IMR-90 (cell line): ENCODE data around the gene DOK4. TPM values are rescaled to one million over a fixed set of nuclear protein-coding genes. Genes with fewer than 3 reads are reported as not detected.

Experiments
- ATAC-seq: fragments of 200-7000 bp; cut with Tn5 transposase; 2 replicates; pipeline ENCODE4 v1.9.1; 2020; ENCODE audit warnings: low read depth, mild to moderate bottlenecking, moderate library complexity
- BruUV-seq: library from RNA; stranded (reverse); fragments of 400-500 nt; replicated peaks from 2 replicates; lab custom pipeline; 2021; lab: Mats Ljungman, UMichigan
- CTCF ChIA-PET: fragments of 300-600 bp; formaldehyde crosslinking; extraction: SDS; loops from one replicate; lab custom pipeline; 2021; ENCODE audit warnings: antibody characterized with exemption; lab: Yijun Ruan, JAX
- POLR2A ChIA-PET: fragments of 300-600 bp; sonication (Branson Sonifier 250); formaldehyde crosslinking; loops from one replicate; lab custom pipeline; 2022; ENCODE audit warnings: antibody characterized with exemption; ENCODE audit not compliant: unreplicated experiment; lab: Charles Lee
- DNase-seq: peaks from one replicate; pipeline ENCODE4 v3.0.0; 2013
- H2AFZ ChIP-seq: replicated peaks from 2 replicates; pipeline ENCODE3; 2013; ENCODE audit warnings: low read length, mild to moderate bottlenecking; ENCODE audit not compliant: poor library complexity
- H2AK5ac ChIP-seq: 2 replicates; pipeline ENCODE4 v1.6.1; 2013; ENCODE audit warnings: low read depth, low read length, inconsistent platforms
- H2AK9ac ChIP-seq: replicated peaks from 2 replicates; pipeline ENCODE3; 2013; ENCODE audit warnings: mild to moderate bottlenecking, low read depth, low read length, moderate library complexity; ENCODE audit not compliant: poor library complexity
- H2BK120ac ChIP-seq: 2 replicates; pipeline ENCODE4 v1.6.1; 2013; ENCODE audit warnings: low read depth, low read length, inconsistent platforms
- H2BK15ac ChIP-seq: 3 replicates; pipeline ENCODE4 v1.6.1; 2013; ENCODE audit warnings: low read depth, low read length, inconsistent platforms
- H2BK20ac ChIP-seq: 2 replicates; pipeline ENCODE4 v1.6.1; 2013; ENCODE audit warnings: low read depth, mild to moderate bottlenecking, inconsistent platforms, low read length, moderate library complexity
- H2BK5ac ChIP-seq: 2 replicates; pipeline ENCODE4 v1.6.1; 2013; ENCODE audit warnings: mild to moderate bottlenecking, low read depth, low read length, inconsistent platforms; ENCODE audit not compliant: poor library complexity, severe bottlenecking
- H3K14ac ChIP-seq: replicated peaks from 2 replicates; pipeline ENCODE4 v1.6.1; 2013; ENCODE audit warnings: low read depth, low read length, inconsistent platforms
- H3K18ac ChIP-seq: 2 replicates; pipeline ENCODE4 v1.6.1; 2013; ENCODE audit warnings: low read depth, low read length, control low read depth
- H3K23ac ChIP-seq: 2 replicates; pipeline ENCODE4 v1.6.1; 2013; ENCODE audit warnings: low read depth, low read length, inconsistent platforms
- H3K27ac ChIP-seq: 2 replicates; pipeline ENCODE4 v1.5.1; 2013; ENCODE audit warnings: mild to moderate bottlenecking, control low read depth, low read length; ENCODE audit not compliant: insufficient read depth
- H3K27me3 ChIP-seq: 2 replicates; pipeline ENCODE4 v1.6.1; 2013; ENCODE audit warnings: low read length; ENCODE audit not compliant: control insufficient read depth, insufficient read depth
- H3K36me3 ChIP-seq: 2 replicates; pipeline ENCODE4 v1.6.1; 2013; ENCODE audit warnings: low read length, mixed read lengths; ENCODE audit not compliant: control insufficient read depth, insufficient read depth
- H3K4ac ChIP-seq: 2 replicates; pipeline ENCODE4 v1.6.1; 2013; ENCODE audit warnings: low read depth, low read length, inconsistent platforms
- H3K4me1 ChIP-seq: 2 replicates; pipeline ENCODE4 v1.6.1; 2013; ENCODE audit warnings: low read length, mixed read lengths; ENCODE audit not compliant: control insufficient read depth, insufficient read depth
- H3K4me2 ChIP-seq: 2 replicates; pipeline ENCODE4 v1.6.1; 2013; ENCODE audit warnings: low read depth, mild to moderate bottlenecking, control low read depth, low read length, moderate library complexity
- H3K4me3 ChIP-seq: 2 replicates; pipeline ENCODE4 v1.5.1; 2013; ENCODE audit warnings: low read depth, mild to moderate bottlenecking, control low read depth, low read length, moderate library complexity; ENCODE audit not compliant: insufficient read depth
- H3K56ac ChIP-seq: 2 replicates; pipeline ENCODE4 v1.6.1; 2013; ENCODE audit warnings: low read length, inconsistent platforms; ENCODE audit not compliant: insufficient read depth; ENCODE audit errors: extremely low read depth
- H3K79me1 ChIP-seq, 2 experiments: 2 replicates each; pipeline ENCODE4 v1.6.1; 2013; ENCODE audit warnings: low read length in 2 of 2, inconsistent platforms in 1 of 2, low read depth in 1 of 2
- H3K9ac ChIP-seq: 2 replicates; pipeline ENCODE4 v1.6.1; 2013; ENCODE audit warnings: low read depth, low read length, control low read depth
- H3K9me1 ChIP-seq: 2 replicates; pipeline ENCODE4 v1.6.1; 2013; ENCODE audit warnings: low read length, inconsistent platforms; ENCODE audit not compliant: insufficient read depth
- H3K9me3 ChIP-seq: 2 replicates; pipeline ENCODE4 v1.6.1; 2013; ENCODE audit warnings: low read length; ENCODE audit not compliant: control insufficient read depth, insufficient read depth
- H4K20me1 ChIP-seq: 2 replicates; pipeline ENCODE4 v1.6.1; 2013; ENCODE audit warnings: low read length, inconsistent platforms; ENCODE audit not compliant: insufficient read depth
- H4K5ac ChIP-seq: 2 replicates; pipeline ENCODE4 v1.6.1; 2013; ENCODE audit warnings: mild to moderate bottlenecking, low read depth, low read length, control low read depth
- H4K8ac ChIP-seq, 2 experiments: 2 replicates each; pipeline ENCODE4 v1.6.1; 2013; ENCODE audit warnings: low read depth in 2 of 2, low read length in 2 of 2, control low read depth in 1 of 2, inconsistent platforms in 1 of 2
- H4K91ac ChIP-seq: 2 replicates; pipeline ENCODE4 v1.6.1; 2013; ENCODE audit warnings: low read depth, low read length, inconsistent platforms; ENCODE audit not compliant: insufficient read depth
- BHLHE40 ChIP-seq: fragments of 150-350 bp; IDR thresholded peaks from 2 replicates; pipeline ENCODE4 v1.6.1; 2016; ENCODE audit warnings: mild to moderate bottlenecking, low read depth, low read length
- FOS ChIP-seq: fragments of 150-350 bp; IDR thresholded peaks from 2 replicates; pipeline ENCODE4 v1.6.1; 2016; ENCODE audit warnings: low read depth, low read length
- RFX5 ChIP-seq: IDR thresholded peaks from 2 replicates; pipeline ENCODE4 v1.8.0; 2012; ENCODE audit warnings: low read depth, mild to moderate bottlenecking, low read length, moderate library complexity
- WGBS, 2 experiments: methylation state at CpG; one replicate each; pipeline versions ENCODE4 v1.1.5 to v1.1.7; 2013; ENCODE audit warnings: missing lambda C conversion rate in 2 of 2; ENCODE audit not compliant: insufficient read length in 1 of 2; ENCODE audit errors: extremely low coverage in 2 of 2; 5-methylcytosine and 5-hydroxymethylcytosine counted together
- dilution Hi-C: fragments of 300-500 bp; cut with HindIII; formaldehyde crosslinking; loops from one replicate; pipeline ENCODE4 v1.14.3; 2018; ENCODE audit warnings: low sequenced_read_pairs; ENCODE audit not compliant: unreplicated experiment
- in situ Hi-C: fragments of 300-500 bp; cut with MboI; formaldehyde crosslinking; loops from 3 replicates; pipeline ENCODE4 v1.14.3; 2019; ENCODE audit warnings: low sequenced_read_pairs, inconsistent platforms, mixed read lengths
- intact Hi-C: fragments of 100-400 bp; cut with micrococcal nuclease; formaldehyde crosslinking; loops from 2 replicates; pipeline ENCODE4 v1.10.0; 2022
- polyA plus RNA-seq, 3 experiments: library from polyadenylated mRNA; depleted of rRNA; stranded (reverse); fragments of >200 nt; gene quantifications; 2 replicates each; pipeline ENCODE4 v1.2.3, GENCODE V29; 2012; ENCODE audit warnings: low replicate concordance in 1 of 3
- total RNA-seq: library from RNA; depleted of rRNA; stranded (reverse); fragments of >200 nt; gene quantifications from 2 replicates; pipeline ENCODE4 v1.2.3, GENCODE V29; 2012
- TF ChIP-seq, protein P1 (sequence below): conservative IDR thresholded peaks from 2 replicates; pipeline ENCODE4 v1.5.1; 2012; ENCODE audit warnings: mild to moderate bottlenecking, low read depth, low read length, improper control_type of control experiment

Gene DOK4
- total and polyA plus RNA-seq, 2 of the 4 experiments (the other 2 are of a cell fraction) = 22.0 to 25.9 TPM

DNA sequence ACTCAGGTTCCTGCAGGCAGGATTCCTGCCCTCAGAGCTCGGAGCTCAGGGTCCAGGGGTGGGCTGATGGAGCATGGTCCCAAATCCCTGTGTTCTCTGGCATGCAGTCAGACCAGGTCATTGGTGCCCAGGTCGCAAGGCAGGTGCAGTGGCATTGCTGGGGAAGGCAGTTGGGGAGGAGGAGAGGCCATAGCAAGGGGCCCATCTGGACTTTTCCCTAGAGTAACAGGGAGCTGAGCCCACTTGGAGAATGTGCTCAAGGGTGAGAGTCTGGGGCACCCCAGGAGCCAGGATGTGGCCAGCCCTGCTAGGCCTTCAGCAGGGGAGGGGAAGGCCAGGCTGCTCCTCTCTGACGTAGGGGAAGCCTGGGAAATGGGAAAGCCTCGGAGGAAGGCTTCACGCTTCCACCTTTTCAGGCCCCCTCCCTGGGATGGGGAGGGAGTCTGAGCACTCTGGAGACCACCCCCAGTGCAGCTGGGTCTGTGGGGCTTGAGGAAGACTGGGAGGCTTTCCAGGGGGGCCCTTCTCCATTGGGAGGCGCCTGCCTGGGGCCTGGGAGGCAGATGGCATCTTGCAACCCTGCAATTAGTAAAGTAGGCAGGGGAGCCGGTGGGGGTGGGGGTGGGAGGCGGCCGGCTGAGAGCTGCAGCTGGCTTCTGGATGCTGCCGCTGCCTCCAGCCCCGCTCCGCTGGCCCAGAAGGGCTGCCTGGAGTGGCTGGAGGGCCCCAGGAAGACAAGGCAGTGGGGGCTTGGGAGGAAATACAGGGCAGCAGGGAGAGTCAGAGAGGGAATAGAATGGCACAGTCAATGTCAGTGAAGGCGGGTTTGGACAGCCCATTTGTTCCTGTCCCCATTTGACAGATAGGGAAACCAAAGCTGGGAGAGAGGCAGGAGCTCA lies 21.1 kb upstream of the DOK4 start (continued):
- no peak for TF ChIP-seq BHLHE40

DNA sequence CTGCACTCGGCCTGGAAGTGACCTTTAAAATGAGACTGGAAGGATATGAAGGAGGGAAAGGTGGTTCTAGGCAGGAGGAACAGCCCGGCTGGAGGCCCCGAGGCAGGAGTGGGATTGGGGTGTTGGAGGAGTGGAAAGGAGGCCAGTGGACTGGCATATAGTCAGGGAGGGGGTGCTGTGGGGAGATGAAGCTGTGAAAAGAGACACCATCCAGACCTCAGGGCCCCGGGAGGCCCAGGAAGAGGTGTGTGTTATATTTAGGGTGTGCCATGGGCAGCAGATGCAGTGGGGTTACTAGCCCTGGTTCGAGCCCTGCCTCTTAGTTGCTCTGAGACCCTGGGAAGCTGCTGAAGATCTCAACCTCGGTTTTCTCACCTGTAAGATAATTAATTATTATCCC lies 18.9 kb upstream of the DOK4 start:
- no peak for DNase-seq
- no peak overlapping the region for H3K4me2 ChIP-seq
- H4K20me1 ChIP-seq = no peaks in the 10 kb centered on the region
- no peaks in the 10 kb centered on the region for H3K4me1 ChIP-seq
- in situ Hi-C loops (no loop called here), dilution Hi-C loops (no loop called here), intact Hi-C loops (no loop called here)
- no peaks in the 10 kb centered on the region for H3K36me3 ChIP-seq
- H2AFZ ChIP-seq = no peak overlapping the region
- POLR2A ChIA-PET = no interaction called here
- H2BK120ac ChIP-seq = no peak overlapping the region
- H3K14ac ChIP-seq = no peak overlapping the region
- no peak overlapping the region for H2BK20ac ChIP-seq
- no peak overlapping the region for H3K56ac ChIP-seq
- no peak overlapping the region for H2BK5ac ChIP-seq
- H3K27me3 ChIP-seq = peaks cover 68% of the 10 kb centered on the region
- WGBS, 2 experiments = 67% methylated on average over 3 of the region's 6 CpGs; no CpG with 5 or more reads in 1 of the 2 experiments
- H3K18ac ChIP-seq = no peak overlapping the region
- no peak overlapping the region for H3K23ac ChIP-seq
- H3K27ac ChIP-seq = no peak overlapping the region
- H3K9me1 ChIP-seq = no peaks in the 10 kb centered on the region
- no peak for TF ChIP-seq RFX5
- TF ChIP-seq FOS = no peak
- TF ChIP-seq, protein P1, sequence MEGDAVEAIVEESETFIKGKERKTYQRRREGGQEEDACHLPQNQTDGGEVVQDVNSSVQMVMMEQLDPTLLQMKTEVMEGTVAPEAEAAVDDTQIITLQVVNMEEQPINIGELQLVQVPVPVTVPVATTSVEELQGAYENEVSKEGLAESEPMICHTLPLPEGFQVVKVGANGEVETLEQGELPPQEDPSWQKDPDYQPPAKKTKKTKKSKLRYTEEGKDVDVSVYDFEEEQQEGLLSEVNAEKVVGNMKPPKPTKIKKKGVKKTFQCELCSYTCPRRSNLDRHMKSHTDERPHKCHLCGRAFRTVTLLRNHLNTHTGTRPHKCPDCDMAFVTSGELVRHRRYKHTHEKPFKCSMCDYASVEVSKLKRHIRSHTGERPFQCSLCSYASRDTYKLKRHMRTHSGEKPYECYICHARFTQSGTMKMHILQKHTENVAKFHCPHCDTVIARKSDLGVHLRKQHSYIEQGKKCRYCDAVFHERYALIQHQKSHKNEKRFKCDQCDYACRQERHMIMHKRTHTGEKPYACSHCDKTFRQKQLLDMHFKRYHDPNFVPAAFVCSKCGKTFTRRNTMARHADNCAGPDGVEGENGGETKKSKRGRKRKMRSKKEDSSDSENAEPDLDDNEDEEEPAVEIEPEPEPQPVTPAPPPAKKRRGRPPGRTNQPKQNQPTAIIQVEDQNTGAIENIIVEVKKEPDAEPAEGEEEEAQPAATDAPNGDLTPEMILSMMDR = no peak
- CTCF ChIA-PET = interaction anchor here (0.9 kb wide), 1 partner anchor 8 kb away, joined by 4 read pairs; no protein-coding TSS in a partner anchor
- H3K79me1 ChIP-seq = no peaks in the 10 kb centered on the region
- no peak overlapping the region for H4K5ac ChIP-seq
- H4K8ac ChIP-seq = no peak overlapping the region
- no peak overlapping the region for H2AK9ac ChIP-seq
- H3K4ac ChIP-seq = no peak overlapping the region
- H3K9me3 ChIP-seq = no peaks in the 10 kb centered on the region
- no peak overlapping the region for H2AK5ac ChIP-seq
- no peak overlapping the region for H4K91ac ChIP-seq
- no peak for ATAC-seq
- no peak overlapping the region for H3K9ac ChIP-seq
- no TSS peak for BruUV-seq
- H2BK15ac ChIP-seq = no peak overlapping the region
- H3K4me3 ChIP-seq = no peak overlapping the region
